ENCODE measurements around the gene CATSPERE. TPM values are rescaled to one million over a fixed set of nuclear protein-coding genes. Genes with fewer than 3 reads are reported as not detected.

Gene CATSPERE
- total RNA-seq, 4 donors from 2014 or later: 3.0 to 5.3 (median 3.6) TPM

- no peaks in the 10 kb centered on the region for H3K9me3 ChIP-seq
- DNase-seq: no peak
- no peaks in the 10 kb centered on the region for H3K36me3 ChIP-seq
- 83 to 85% methylated on average over 5 of the region's 5 CpGs for WGBS, 2 donors
- no peaks in the 10 kb centered on the region for H3K27me3 ChIP-seq
- H3K27ac ChIP-seq: no peak overlapping the region
- no peak for TF ChIP-seq CTCF (IDR thresholded peaks at IDR 0.05)
- TF ChIP-seq POLR2A (IDR thresholded peaks at IDR 0.05): no peak
- intact Hi-C loops (cut with DNase I): no loop called here
- no peak overlapping the region for H3K4me3 ChIP-seq (replicated peaks in 1 of 3)
- H3K4me1 ChIP-seq: no peaks in the 10 kb centered on the region
These were observed 167.7 kb downstream of the CATSPERE start for GRCh38 chr1:244628789-244629188.

GRCh38 chr1:244633140-244633539 is 172.1 kb downstream of the CATSPERE start:
- H3K27ac ChIP-seq: no peak overlapping the region
- H3K36me3 ChIP-seq: no peaks in the 10 kb centered on the region
- no peak for TF ChIP-seq POLR2A (IDR thresholded peaks at IDR 0.05)
- DNase-seq: no peak
- H3K9me3 ChIP-seq: no peaks in the 10 kb centered on the region
- H3K4me1 ChIP-seq: no peaks in the 10 kb centered on the region
- H3K27me3 ChIP-seq: no peaks in the 10 kb centered on the region
- intact Hi-C loops (cut with DNase I): no loop called here
- H3K4me3 ChIP-seq (replicated peaks in 1 of 3): no peak overlapping the region

- Histone ChIP-seq H3K9me3 (no peaks in the 10 kb centered on the region), H3K36me3 (no peaks in the 10 kb centered on the region), H3K4me3 (replicated peaks in 1 of 3) (no peak overlapping the region), H3K27me3 (no peaks in the 10 kb centered on the region), H3K4me1 (no peaks in the 10 kb centered on the region), H3K27ac (no peak overlapping the region)
- no peak for TF ChIP-seq CTCF (IDR thresholded peaks at IDR 0.05)
- TF ChIP-seq POLR2A (IDR thresholded peaks at IDR 0.05): no peak
- no peak for DNase-seq
- WGBS, 2 donors: 94 to 95% methylated on average over 6 of the region's 6 CpGs
- intact Hi-C loops (cut with DNase I): no loop called here
These were observed 173.5 kb downstream of the CATSPERE start for GRCh38 chr1:244634546-244634945.

GRCh38 chr1:244636488-244637259 is 175.6 kb downstream of the CATSPERE start:
- no peak overlapping the region for H3K27ac ChIP-seq
- H3K27me3 ChIP-seq: no peaks in the 10 kb centered on the region
- no peaks in the 10 kb centered on the region for H3K36me3 ChIP-seq
- intact Hi-C loops (cut with DNase I): no loop called here
- no peak overlapping the region for H3K4me3 ChIP-seq (replicated peaks in 1 of 3)
- H3K9me3 ChIP-seq: no peaks in the 10 kb centered on the region
- TF ChIP-seq CTCF (IDR thresholded peaks at IDR 0.05): no peak
- DNase-seq: no peak
- WGBS, 2 donors: 86 to 88% methylated on average over 10 of the region's 10 CpGs
- no peaks in the 10 kb centered on the region for H3K4me1 ChIP-seq

- Histone ChIP-seq H3K4me1 (no peaks in the 10 kb centered on the region), H3K4me3 (replicated peaks in 1 of 3) (no peak overlapping the region), H3K36me3 (no peaks in the 10 kb centered on the region), H3K27ac (no peak overlapping the region), H3K27me3 (no peaks in the 10 kb centered on the region), H3K9me3 (no peaks in the 10 kb centered on the region)
- DNase-seq: no peak
- intact Hi-C loops (cut with DNase I): no loop called here
- TF ChIP-seq POLR2A (IDR thresholded peaks at IDR 0.05) (no peak), CTCF (IDR thresholded peaks at IDR 0.05) (no peak)
These were observed 178.5 kb downstream of the CATSPERE start for GRCh38 chr1:244639561-244639960.
